22Rv1 (cell line): ENCODE measurements around the gene MNX1.

Experiments used
- ZFX ChIP-seq: fragments of 450-650 bp; IDR thresholded peaks from 2 replicates; pipeline ENCODE4 v1.6.1; 2017; ENCODE audit warnings: antibody characterized with exemption, borderline replicate concordance
- TF ChIP-seq, protein P1 (sequence below): fragments of 450-650 bp; IDR thresholded peaks from 2 replicates; pipeline ENCODE4 v1.5.1; 2017; ENCODE audit warnings: mild to moderate bottlenecking

DNA sequence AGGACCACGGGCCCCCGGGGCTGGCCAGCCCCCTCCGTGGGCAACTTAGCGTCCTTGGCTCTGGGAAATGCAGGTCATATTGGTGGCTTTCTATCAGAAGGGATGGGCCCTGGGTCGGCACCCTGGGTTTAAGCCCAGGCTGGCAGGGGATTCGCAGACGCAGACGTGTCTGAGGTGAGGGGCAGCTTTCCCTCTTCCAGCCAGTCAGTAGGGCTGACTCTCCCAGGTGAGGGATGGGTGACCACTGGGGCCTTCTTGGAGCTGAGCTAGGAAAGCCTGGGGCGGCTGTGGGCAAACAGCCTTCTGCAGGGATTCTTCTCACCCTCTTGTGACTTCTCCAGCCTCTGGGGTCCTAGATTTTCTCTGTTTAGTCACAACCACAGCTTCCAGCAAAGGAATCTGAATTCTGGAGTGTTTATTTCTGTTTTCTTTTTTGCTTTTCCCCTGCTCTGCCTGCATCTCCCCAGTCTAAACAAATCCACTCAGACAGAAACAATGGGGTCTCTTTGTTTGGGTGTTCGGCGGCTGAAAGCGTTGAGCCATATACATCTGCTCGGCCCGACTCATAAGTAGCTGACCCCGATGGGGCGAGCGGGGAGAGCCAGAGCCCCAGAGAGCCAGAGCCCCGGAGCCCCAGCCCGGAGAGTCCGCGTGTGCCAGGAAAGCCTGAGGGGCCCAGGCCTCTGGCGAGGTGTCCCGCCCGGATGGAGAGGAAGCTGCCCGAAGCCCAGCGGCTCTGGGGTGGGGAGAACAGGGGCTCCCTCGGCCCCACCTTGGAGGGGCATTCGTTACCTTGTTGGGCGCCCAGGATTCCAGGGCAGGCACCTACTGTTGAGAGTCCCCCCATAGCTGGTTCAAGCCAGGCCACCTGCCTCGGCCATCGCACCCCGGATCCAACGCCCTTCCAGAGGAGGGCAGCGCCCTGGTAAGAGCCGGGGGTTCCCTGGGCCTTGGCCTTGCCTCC lies 2.0 kb downstream of the MNX1 start:
- TF ChIP-seq, protein P1, sequence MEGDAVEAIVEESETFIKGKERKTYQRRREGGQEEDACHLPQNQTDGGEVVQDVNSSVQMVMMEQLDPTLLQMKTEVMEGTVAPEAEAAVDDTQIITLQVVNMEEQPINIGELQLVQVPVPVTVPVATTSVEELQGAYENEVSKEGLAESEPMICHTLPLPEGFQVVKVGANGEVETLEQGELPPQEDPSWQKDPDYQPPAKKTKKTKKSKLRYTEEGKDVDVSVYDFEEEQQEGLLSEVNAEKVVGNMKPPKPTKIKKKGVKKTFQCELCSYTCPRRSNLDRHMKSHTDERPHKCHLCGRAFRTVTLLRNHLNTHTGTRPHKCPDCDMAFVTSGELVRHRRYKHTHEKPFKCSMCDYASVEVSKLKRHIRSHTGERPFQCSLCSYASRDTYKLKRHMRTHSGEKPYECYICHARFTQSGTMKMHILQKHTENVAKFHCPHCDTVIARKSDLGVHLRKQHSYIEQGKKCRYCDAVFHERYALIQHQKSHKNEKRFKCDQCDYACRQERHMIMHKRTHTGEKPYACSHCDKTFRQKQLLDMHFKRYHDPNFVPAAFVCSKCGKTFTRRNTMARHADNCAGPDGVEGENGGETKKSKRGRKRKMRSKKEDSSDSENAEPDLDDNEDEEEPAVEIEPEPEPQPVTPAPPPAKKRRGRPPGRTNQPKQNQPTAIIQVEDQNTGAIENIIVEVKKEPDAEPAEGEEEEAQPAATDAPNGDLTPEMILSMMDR = no peak
- TF ChIP-seq ZFX = no peak
